ENCODE results near the gene GLI2.

Gene GLI2

GRCh38 chr2:120769076-120769786 lies 33.6 kb downstream of the GLI2 start:
- DNase-seq (ENCODE audit: low read depth in 1 of 2, low spot score in 1 of 2), result no peak

GRCh38 chr2:120769787-120770120 lies 34.1 kb downstream of the GLI2 start:
- no peak for DNase-seq (ENCODE audit: low read depth in 1 of 2, low spot score in 1 of 2)

GRCh38 chr2:120770176-120770575 lies 34.5 kb downstream of the GLI2 start:
- no peak for DNase-seq (ENCODE audit: low read depth in 1 of 2, low spot score in 1 of 2)

DNA sequence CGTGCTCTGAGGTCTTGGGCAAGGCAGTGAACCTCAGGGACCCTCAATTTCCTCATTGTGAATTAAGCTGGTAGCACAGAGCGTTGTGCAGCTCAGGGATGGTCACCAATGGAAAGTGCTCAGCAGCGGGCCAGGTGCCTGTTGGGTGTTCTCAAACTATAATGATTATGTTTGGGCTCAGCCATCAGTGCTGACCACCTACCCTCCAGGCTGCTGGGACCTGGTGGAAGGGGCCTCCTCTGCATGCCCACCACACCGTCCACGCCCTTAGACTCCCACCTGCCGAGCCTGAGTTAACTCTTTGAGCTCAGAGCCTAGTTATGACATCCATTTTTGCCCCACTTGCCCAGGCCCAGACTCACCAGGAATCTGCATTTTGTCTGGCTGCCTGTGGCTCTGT lies 35.0 kb downstream of the GLI2 start:
- no peak for DNase-seq (ENCODE audit: low read depth in 1 of 2, low spot score in 1 of 2)

GRCh38 chr2:120771111-120771780 lies 35.6 kb downstream of the GLI2 start:
- no peak for DNase-seq (ENCODE audit: low read depth in 1 of 2, low spot score in 1 of 2)

DNA sequence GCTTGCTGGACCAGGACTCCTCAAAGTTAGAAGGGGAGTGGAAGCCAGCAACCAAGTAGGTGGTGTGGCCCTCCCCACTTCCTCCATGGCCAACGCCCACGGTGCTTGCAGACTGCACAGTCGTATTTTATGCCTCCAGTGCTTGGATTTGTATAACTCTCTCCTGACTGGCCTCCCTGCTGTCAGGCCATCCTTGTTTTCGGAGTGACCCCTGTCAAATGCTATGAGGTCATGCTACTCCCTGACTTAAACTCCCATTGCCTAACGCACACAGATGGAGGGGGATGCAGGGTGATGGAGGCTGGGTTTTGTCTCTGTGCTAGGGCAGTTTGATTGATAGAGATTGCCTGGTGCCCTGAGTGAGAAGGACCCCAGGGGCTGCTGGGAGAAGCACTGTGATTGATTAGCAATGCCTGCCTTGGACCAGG lies 36.1 kb downstream of the GLI2 start:
- no peak for DNase-seq (ENCODE audit: low read depth in 1 of 2, low spot score in 1 of 2)

GRCh38 chr2:120772261-120772660 lies 36.6 kb downstream of the GLI2 start:
- DNase-seq (ENCODE audit: low read depth in 1 of 2, low spot score in 1 of 2), result no peak

- DNase-seq (ENCODE audit: low read depth in 1 of 2, low spot score in 1 of 2), result no peak
Observed at GRCh38 chr2:120773186-120773800, 37.6 kb downstream of the GLI2 start.

DNA sequence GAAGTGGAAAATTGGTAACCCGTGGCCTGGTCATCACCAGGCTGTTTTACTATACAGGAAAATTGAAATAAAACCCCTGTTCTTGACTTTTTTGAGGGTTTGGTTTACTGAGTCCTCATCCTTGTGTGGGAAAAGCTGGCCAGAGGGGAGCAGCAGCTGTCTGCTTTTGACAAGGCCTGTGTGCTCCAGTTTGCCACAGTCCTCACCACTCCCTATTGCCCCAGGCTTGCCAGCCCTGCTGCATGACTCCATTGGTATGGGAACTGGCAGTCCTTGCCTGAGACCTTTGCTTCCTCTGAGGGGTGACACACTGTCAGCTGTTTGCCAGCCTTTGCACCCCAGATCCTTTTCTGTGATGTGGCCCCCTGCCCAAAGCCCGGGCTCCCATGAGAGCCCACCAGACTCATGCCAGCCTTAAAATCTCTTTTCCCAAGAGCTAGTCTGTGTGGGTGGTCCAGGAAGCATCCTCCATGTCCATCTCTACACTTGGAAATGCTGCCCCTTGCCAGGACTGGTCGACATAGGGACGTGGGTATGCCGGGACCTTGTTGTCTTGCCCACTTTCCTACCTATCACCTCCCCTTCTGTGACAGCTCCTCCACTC lies 39.0 kb downstream of the GLI2 start:
- no peak for DNase-seq (ENCODE audit: low read depth in 1 of 2, low spot score in 1 of 2)

GRCh38 chr2:120775194-120775593 lies 39.5 kb downstream of the GLI2 start:
- no peak for DNase-seq (ENCODE audit: low read depth in 1 of 2, low spot score in 1 of 2)

- DNase-seq (ENCODE audit: low read depth in 1 of 2, low spot score in 1 of 2), result no peak
Observed at GRCh38 chr2:120775801-120776589, 40.3 kb downstream of the GLI2 start.

- no peak for DNase-seq (ENCODE audit: low read depth in 1 of 2, low spot score in 1 of 2)
Observed at GRCh38 chr2:120776649-120777048, 41.0 kb downstream of the GLI2 start.

DNA sequence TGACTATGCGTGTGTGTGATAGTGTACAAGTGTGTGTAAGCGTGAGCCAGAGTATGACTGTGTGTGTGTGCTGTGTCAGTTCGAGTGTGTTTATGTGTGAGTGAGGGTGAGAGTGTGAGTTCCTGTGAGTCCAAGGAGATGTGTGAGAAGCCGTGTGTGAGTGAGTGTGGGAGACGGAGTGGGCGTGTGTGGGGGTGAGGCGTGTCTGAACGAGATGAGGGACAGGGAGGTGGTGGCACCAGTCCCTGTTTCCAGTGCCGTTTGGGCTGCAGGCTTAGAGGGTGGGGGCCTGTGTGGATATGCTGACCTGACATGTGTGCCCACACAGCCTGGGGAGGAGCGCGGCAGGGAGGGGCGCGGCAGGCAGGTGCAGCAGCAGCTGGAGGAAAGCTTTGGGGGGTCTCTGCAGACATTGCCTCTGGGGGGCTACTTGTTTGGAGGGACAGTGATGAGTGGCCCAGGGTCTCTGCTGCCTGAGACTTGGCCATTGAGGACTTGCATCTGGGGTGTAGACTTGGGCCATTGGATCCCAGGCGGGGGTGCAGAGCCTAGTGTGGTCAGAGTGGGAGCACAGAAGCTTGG lies 41.6 kb downstream of the GLI2 start:
- DNase-seq (ENCODE audit: low read depth in 1 of 2, low spot score in 1 of 2), result no peak

DNA sequence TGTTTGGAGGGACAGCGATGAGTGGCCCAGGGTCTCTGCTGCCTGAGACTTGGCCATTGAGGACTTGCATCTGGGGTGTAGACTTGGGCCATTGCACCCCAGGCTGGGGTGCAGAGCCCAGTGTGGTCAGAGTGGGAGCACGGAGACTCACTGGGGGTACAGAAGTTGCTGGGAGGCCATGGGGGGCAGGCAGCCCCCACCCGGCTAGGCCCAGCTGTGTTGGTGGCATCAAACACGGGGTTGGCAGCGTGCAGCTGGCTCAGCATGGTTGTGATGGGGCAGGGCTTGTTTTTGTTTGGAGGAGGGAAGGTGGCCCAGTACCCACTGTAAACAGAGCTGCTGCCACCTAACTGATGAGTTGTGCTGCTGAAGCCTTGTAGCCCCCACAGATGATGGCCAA lies 42.1 kb downstream of the GLI2 start:
- no peak for DNase-seq (ENCODE audit: low read depth in 1 of 2, low spot score in 1 of 2)

GRCh38 chr2:120778244-120778643 lies 42.6 kb downstream of the GLI2 start:
- DNase-seq (ENCODE audit: low read depth in 1 of 2, low spot score in 1 of 2), result no peak

GRCh38 chr2:120779781-120780283 lies 44.2 kb downstream of the GLI2 start:
- DNase-seq (ENCODE audit: low read depth in 1 of 2, low spot score in 1 of 2), result no peak

DNA sequence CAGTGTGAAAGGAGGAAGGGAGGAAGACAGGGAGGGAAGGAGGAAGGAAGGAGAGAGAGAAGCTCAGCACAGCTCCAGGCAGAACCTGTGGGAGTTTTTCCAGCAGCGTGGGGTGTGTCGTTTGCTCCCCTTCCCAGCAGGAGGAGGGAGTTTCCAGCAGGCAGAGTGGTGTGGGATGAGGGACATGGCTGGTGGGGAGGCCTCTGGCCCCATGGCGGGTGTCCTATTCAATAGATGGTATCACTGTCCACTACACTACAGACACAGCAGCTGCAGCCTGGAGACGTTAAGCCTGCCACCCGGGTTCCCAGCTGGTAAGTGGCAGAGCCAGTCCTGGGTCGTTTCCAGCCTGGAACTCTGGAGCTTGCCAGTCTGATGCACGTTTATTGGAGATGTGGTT lies 44.7 kb downstream of the GLI2 start:
- DNase-seq (ENCODE audit: low read depth in 1 of 2, low spot score in 1 of 2), result no peak

- no peak for DNase-seq (ENCODE audit: low read depth in 1 of 2, low spot score in 1 of 2)
Observed at GRCh38 chr2:120783371-120783791, 47.7 kb downstream of the GLI2 start.

DNA sequence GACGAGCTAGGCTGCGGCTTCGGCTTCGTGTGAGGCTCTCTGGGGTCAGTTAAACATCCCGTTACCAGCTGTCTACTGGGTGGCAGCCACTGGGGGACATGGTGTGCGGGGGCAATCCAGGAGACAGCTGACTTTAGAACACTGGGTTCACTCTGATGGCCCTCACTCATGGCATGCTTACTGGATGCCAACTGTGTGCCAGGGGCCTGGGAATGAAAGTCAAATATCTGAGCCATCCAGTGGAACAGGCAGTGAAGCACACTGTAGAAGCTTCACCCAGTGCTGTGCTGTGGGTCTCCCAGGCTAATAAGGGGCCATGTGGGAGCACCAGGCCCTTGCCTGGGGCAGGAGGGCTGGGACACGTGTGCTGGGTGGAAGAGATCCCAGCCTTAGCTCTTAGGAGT lies 48.3 kb downstream of the GLI2 start:
- DNase-seq (ENCODE audit: low read depth in 1 of 2, low spot score in 1 of 2), result no peak

Data from activated CD4-positive, alpha-beta T cell treated with anti-CD3 and anti-CD28 coated beads, Interleukin-2, amount 50 U/mL, for 24 hours (primary cell).